ENCODE results near the gene CX3CR1.

The CX3CR1 gene

DNA sequence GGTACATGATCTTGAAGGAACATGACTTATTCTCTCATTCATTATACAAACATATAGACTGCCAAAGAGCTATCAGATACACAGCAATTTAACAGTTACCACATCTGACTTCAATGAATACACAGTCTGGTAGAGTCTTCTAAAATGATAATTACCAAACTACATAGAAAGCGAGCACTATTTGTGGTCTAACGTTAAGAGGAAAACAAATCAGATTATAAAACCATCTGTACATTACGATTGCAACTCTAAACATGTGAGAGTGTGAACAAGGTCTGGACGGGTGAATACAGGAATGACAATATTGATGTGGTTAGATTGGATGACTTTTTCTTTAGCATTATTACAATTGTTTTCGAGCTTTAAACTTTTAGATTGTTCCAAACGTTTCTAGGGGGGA, 16.3 kb downstream of the CX3CR1 start:
- TF ChIP-seq ZFP30 (CRISPR knock-in tag; IDR thresholded peaks at IDR 0.05) (no peak), ISL1 (CRISPR knock-in tag; IDR thresholded peaks at IDR 0.05) (no peak), ZNF70 (CRISPR knock-in tag; IDR thresholded peaks at IDR 0.05) (no peak), TCF4 (CRISPR knock-in tag; IDR thresholded peaks at IDR 0.05; ENCODE audit: borderline replicate concordance) (no peak)
- ATAC-seq, result no peak

DNA sequence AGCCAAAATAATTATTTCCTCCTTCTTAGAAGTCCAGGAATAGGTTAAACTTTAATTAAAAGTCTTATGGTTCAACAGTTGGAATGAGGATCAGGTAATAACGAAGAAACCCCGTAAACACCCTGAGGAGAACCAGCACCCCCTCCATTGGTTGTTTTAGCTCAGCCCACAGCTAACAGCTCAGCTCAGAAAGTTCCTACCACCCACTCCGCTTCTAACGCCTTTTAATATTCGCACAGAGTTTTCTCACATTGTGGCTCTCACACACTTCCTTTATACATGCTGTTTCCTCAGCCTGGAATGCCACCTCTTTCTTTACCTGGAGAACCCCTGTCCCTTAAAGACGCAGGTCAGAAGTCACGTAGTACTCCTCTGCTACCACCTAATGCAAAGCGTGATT, 17.0 kb downstream of the CX3CR1 start:
- TF ChIP-seq PPARA (CRISPR knock-in tag; IDR thresholded peaks at IDR 0.05; ENCODE audit: borderline replicate concordance) (no peak), ZFP30 (CRISPR knock-in tag; IDR thresholded peaks at IDR 0.05) (no peak), ARNTL (CRISPR knock-in tag; IDR thresholded peaks at IDR 0.05; ENCODE audit: borderline replicate concordance, low read depth) (no peak), OSR1 (CRISPR knock-in tag; IDR thresholded peaks at IDR 0.05) (no peak), PATZ1 (CRISPR knock-in tag; IDR thresholded peaks at IDR 0.05; ENCODE audit: borderline replicate concordance) (no peak), ZFP3 (CRISPR knock-in tag; IDR thresholded peaks at IDR 0.05) (no peak), ZNF70 (CRISPR knock-in tag; IDR thresholded peaks at IDR 0.05) (no peak), BACH2 (CRISPR knock-in tag; IDR thresholded peaks at IDR 0.05; ENCODE audit: borderline replicate concordance) (no peak), GLIS3 (CRISPR knock-in tag; IDR thresholded peaks at IDR 0.05) (no peak), SNAI2 (CRISPR knock-in tag; IDR thresholded peaks at IDR 0.05) (no peak), TOX (CRISPR knock-in tag; IDR thresholded peaks at IDR 0.05; ENCODE audit: borderline replicate concordance) (no peak), RARB (CRISPR knock-in tag; IDR thresholded peaks at IDR 0.05) (no peak), ZNF565 (CRISPR knock-in tag; conservative IDR thresholded peaks at IDR 0.05; ENCODE audit: low read depth) (no peak), ZC3H10 (CRISPR knock-in tag; IDR thresholded peaks at IDR 0.05) (no peak), TSHZ2 (CRISPR knock-in tag; IDR thresholded peaks at IDR 0.05) (no peak), CSDC2 (CRISPR knock-in tag; IDR thresholded peaks at IDR 0.05) (no peak), CREB5 (CRISPR knock-in tag; IDR thresholded peaks at IDR 0.05; ENCODE audit: low read depth) (no peak), TCF4 (CRISPR knock-in tag; IDR thresholded peaks at IDR 0.05; ENCODE audit: borderline replicate concordance) (no peak), ZNF8 (CRISPR knock-in tag; IDR thresholded peaks at IDR 0.05) (no peak)
- TF ChIP-seq, protein P1, sequence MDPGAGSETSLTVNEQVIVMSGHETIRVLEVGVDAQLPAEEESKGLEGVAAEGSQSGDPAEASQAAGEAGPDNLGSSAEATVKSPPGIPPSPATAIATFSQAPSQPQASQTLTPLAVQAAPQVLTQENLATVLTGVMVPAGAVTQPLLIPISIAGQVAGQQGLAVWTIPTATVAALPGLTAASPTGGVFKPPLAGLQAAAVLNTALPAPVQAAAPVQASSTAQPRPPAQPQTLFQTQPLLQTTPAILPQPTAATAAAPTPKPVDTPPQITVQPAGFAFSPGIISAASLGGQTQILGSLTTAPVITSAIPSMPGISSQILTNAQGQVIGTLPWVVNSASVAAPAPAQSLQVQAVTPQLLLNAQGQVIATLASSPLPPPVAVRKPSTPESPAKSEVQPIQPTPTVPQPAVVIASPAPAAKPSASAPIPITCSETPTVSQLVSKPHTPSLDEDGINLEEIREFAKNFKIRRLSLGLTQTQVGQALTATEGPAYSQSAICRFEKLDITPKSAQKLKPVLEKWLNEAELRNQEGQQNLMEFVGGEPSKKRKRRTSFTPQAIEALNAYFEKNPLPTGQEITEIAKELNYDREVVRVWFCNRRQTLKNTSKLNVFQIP (CRISPR knock-in tag; IDR thresholded peaks at IDR 0.05; ENCODE audit: borderline replicate concordance, low read depth), result no peak
- no peak for ATAC-seq

GRCh38 chr3:39261726-39262125, 18.1 kb downstream of the CX3CR1 start:
- ATAC-seq, result no peak
- TF ChIP-seq CREB5 (CRISPR knock-in tag; IDR thresholded peaks at IDR 0.05; ENCODE audit: low read depth) (no peak), ZFP3 (CRISPR knock-in tag; IDR thresholded peaks at IDR 0.05) (no peak), ISL1 (CRISPR knock-in tag; IDR thresholded peaks at IDR 0.05) (no peak), TCF4 (CRISPR knock-in tag; IDR thresholded peaks at IDR 0.05; ENCODE audit: borderline replicate concordance) (no peak), ZNF70 (CRISPR knock-in tag; IDR thresholded peaks at IDR 0.05) (no peak), ESRRG (CRISPR knock-in tag; IDR thresholded peaks at IDR 0.05) (no peak), ZNF8 (CRISPR knock-in tag; IDR thresholded peaks at IDR 0.05) (no peak), BACH2 (CRISPR knock-in tag; IDR thresholded peaks at IDR 0.05; ENCODE audit: borderline replicate concordance) (no peak), PPARA (CRISPR knock-in tag; IDR thresholded peaks at IDR 0.05; ENCODE audit: borderline replicate concordance) (no peak), GLIS3 (CRISPR knock-in tag; IDR thresholded peaks at IDR 0.05) (no peak), RARB (CRISPR knock-in tag; IDR thresholded peaks at IDR 0.05) (no peak), ZFP30 (CRISPR knock-in tag; IDR thresholded peaks at IDR 0.05) (no peak), ARNTL (CRISPR knock-in tag; IDR thresholded peaks at IDR 0.05; ENCODE audit: borderline replicate concordance, low read depth) (no peak), PATZ1 (CRISPR knock-in tag; IDR thresholded peaks at IDR 0.05; ENCODE audit: borderline replicate concordance) (no peak)
- TF ChIP-seq, protein P1 (CRISPR knock-in tag; IDR thresholded peaks at IDR 0.05; ENCODE audit: borderline replicate concordance, low read depth), result no peak
